HG02852 (cell line): Measurements from ENCODE around the gene FBXO24.
A peak's percentile ranks its signal among the peaks of the same experiment; 100 is the strongest.
"Not testable (repeated sequence)": the region's sequence is repeated elsewhere in the genome, so short reads cannot be mapped to it uniquely, and the experiment has no call there.

ENCODE experiments used
- ATAC-seq: cut with Tn5 transposase; IDR thresholded peaks from one replicate; pipeline ENCODE4 v1.9.1; 2021; ENCODE audit warnings: mild to moderate bottlenecking, moderate library complexity; ENCODE audit not compliant: unreplicated experiment

The FBXO24 gene

GRCh38 chr7:100586266-100587025, at the start of gene FBXO24:
Gene FBXO24, plus strand, starts transcription at chr7:100586328. Its CDS starts 298 bp downstream, at chr7:100586626.
- ATAC-seq: peak; percentile 87

GRCh38 chr7:100536695-100537094, 49.4 kb upstream of the FBXO24 start:
- not testable (repeated sequence) for ATAC-seq

GRCh38 chr7:100538348-100538653, 47.8 kb upstream of the FBXO24 start:
- no peak for ATAC-seq

- ATAC-seq: peak; percentile 95
Measured at GRCh38 chr7:100538654-100539435, 47.3 kb upstream of the FBXO24 start, which contains the start of gene AGFG2. Gene AGFG2, plus strand, starts transcription at chr7:100539203. Its CDS starts 144 bp downstream, at chr7:100539347.

- ATAC-seq: no peak
Measured at GRCh38 chr7:100539436-100540006, 46.6 kb upstream of the FBXO24 start.

GRCh38 chr7:100540073-100540723, 45.9 kb upstream of the FBXO24 start:
- no peak for ATAC-seq

- ATAC-seq: not testable (repeated sequence)
Measured at GRCh38 chr7:100541309-100541708, 44.8 kb upstream of the FBXO24 start.

GRCh38 chr7:100543586-100543985, 42.5 kb upstream of the FBXO24 start:
- no peak for ATAC-seq

GRCh38 chr7:100544386-100544785, 41.7 kb upstream of the FBXO24 start:
- ATAC-seq: no peak

- ATAC-seq: no peak
Measured at GRCh38 chr7:100544967-100545359, 41.2 kb upstream of the FBXO24 start.

GRCh38 chr7:100545360-100546128, 40.6 kb upstream of the FBXO24 start:
- no peak for ATAC-seq

GRCh38 chr7:100546129-100546925, 39.8 kb upstream of the FBXO24 start:
- ATAC-seq: no peak

- no peak for ATAC-seq
Measured at GRCh38 chr7:100546926-100547800, 39.0 kb upstream of the FBXO24 start.

GRCh38 chr7:100547872-100548271, 38.3 kb upstream of the FBXO24 start:
- ATAC-seq: no peak

GRCh38 chr7:100548446-100548845, 37.7 kb upstream of the FBXO24 start:
- not testable (repeated sequence) for ATAC-seq

GRCh38 chr7:100552532-100552931, 33.6 kb upstream of the FBXO24 start:
- ATAC-seq: no peak

GRCh38 chr7:100553032-100553431, 33.1 kb upstream of the FBXO24 start:
- no peak for ATAC-seq

- no peak for ATAC-seq
Measured at GRCh38 chr7:100555701-100556100, 30.4 kb upstream of the FBXO24 start.

GRCh38 chr7:100556541-100556940, 29.6 kb upstream of the FBXO24 start:
- no peak for ATAC-seq
